Neural progenitor cell (in vitro differentiated cells): Measurements from ENCODE around the gene SLC23A2. TPM values are rescaled to one million over a fixed set of nuclear protein-coding genes. Genes with fewer than 3 reads are reported as not detected.
"Not testable (repeated sequence)": the region's sequence is repeated elsewhere in the genome, so short reads cannot be mapped to it uniquely, and the experiment has no call there.

ENCODE experiments used
- DNase-seq: peaks from one replicate; pipeline ENCODE4 v3.0.0-alpha.2; 2016; ENCODE audit warnings: low spot score
- H2AFZ ChIP-seq: fragments of 200-600 bp; sonication (generic); replicated peaks from 2 replicates; pipeline ENCODE4 v1.6.1; 2016; ENCODE audit warnings: antibody characterized with exemption
- H3F3A ChIP-seq: fragments of 200-600 bp; sonication (generic); 2 replicates; pipeline ENCODE4 v1.6.1; 2016; ENCODE audit warnings: antibody characterized with exemption, low read depth
- H3K27ac ChIP-seq: fragments of 200-600 bp; sonication (generic); 2 replicates; pipeline ENCODE4 v1.5.1; 2016; ENCODE audit warnings: mild to moderate bottlenecking
- H3K27me3 ChIP-seq: fragments of 200-600 bp; sonication (generic); 2 replicates; pipeline ENCODE4 v1.6.1; 2016; ENCODE audit warnings: mild to moderate bottlenecking, moderate library complexity
- H3K36me3 ChIP-seq: fragments of 200-600 bp; sonication (generic); 2 replicates; pipeline ENCODE4 v1.5.1; 2016
- H3K4me1 ChIP-seq: fragments of 200-600 bp; sonication (generic); 2 replicates; pipeline ENCODE4 v1.6.1; 2016; ENCODE audit warnings: mixed run types
- H3K4me2 ChIP-seq: fragments of 200-600 bp; sonication (generic); 2 replicates; pipeline ENCODE4 v1.6.1; 2016
- H3K4me3 ChIP-seq: fragments of 200-600 bp; sonication (generic); 2 replicates; pipeline ENCODE4 v1.5.1; 2016
- H3K79me2 ChIP-seq: fragments of 200-600 bp; sonication (generic); 2 replicates; pipeline ENCODE4 v1.6.1; 2016; ENCODE audit warnings: low read depth
- H3K9ac ChIP-seq: fragments of 200-600 bp; sonication (generic); 2 replicates; pipeline ENCODE4 v1.6.1; 2016
- H3K9me3 ChIP-seq: fragments of 200-600 bp; sonication (generic); 2 replicates; pipeline ENCODE4 v1.5.1; 2016; ENCODE audit warnings: low read depth
- H4K20me1 ChIP-seq: fragments of 200-600 bp; sonication (generic); 2 replicates; pipeline ENCODE4 v1.6.1; 2016; ENCODE audit warnings: low read depth
- H3K27ac Mint-ChIP-seq: 3 replicates; pipeline ENCODE4 v1.8.0; 2021; ENCODE audit warnings: mixed read lengths
- H3K27me3 Mint-ChIP-seq: 2 replicates; pipeline ENCODE4 v1.8.0; 2022; ENCODE audit warnings: low read depth, mild to moderate bottlenecking, inconsistent platforms, moderate library complexity, mixed read lengths; ENCODE audit not compliant: insufficient read depth
- H3K36me3 Mint-ChIP-seq: 3 replicates; pipeline ENCODE4 v1.8.0; 2021; ENCODE audit warnings: mixed read lengths
- H3K4me1 Mint-ChIP-seq: 3 replicates; pipeline ENCODE4 v1.8.0; 2021; ENCODE audit warnings: mixed read lengths
- H3K4me3 Mint-ChIP-seq: 3 replicates; pipeline ENCODE4 v1.8.0; 2021; ENCODE audit warnings: mild to moderate bottlenecking, moderate library complexity, mixed read lengths
- H3K9me3 Mint-ChIP-seq: 3 replicates; pipeline ENCODE4 v1.8.0; 2020; ENCODE audit warnings: mixed read lengths
- CTCF ChIP-seq: fragments of 200-600 bp; sonication (generic); IDR thresholded peaks from 2 replicates; pipeline ENCODE4 v1.5.1; 2017; ENCODE audit warnings: antibody characterized with exemption, mild to moderate bottlenecking
- EZH2 ChIP-seq: fragments of 200-600 bp; sonication (generic); IDR thresholded peaks from 2 replicates; pipeline ENCODE4 v1.6.1; 2017; ENCODE audit warnings: antibody characterized with exemption, mild to moderate bottlenecking, moderate library complexity
- EZH2phosphoT487 ChIP-seq: fragments of 200-600 bp; sonication (generic); IDR thresholded peaks from 2 replicates; pipeline ENCODE4 v1.6.1; 2017; ENCODE audit warnings: antibody characterized with exemption
- total RNA-seq: library from RNA; depleted of rRNA; stranded (reverse); fragments of >200 nt; gene quantifications from 2 replicates; pipeline ENCODE4 v1.2.3, GENCODE V29; 2015; ENCODE audit warnings: low replicate concordance

The SLC23A2 gene
- total RNA-seq, 1 donor from 2014 or later, result 13.0 TPM

- TF ChIP-seq CTCF (no peak), EZH2phosphoT487 (no peak), EZH2 (no peak)
- Mint-ChIP-seq H3K4me3 (no peak overlapping the region), H3K9me3 (no peaks in the 10 kb centered on the region), H3K36me3 (peaks cover 10% of the 10 kb centered on the region), H3K27ac (no peak overlapping the region), H3K27me3 (no peaks in the 10 kb centered on the region), H3K4me1 (no peaks in the 10 kb centered on the region)
- no peaks in the 10 kb centered on the region for H3K79me2 ChIP-seq
- no peak overlapping the region for H3K4me3 ChIP-seq
- no peaks in the 10 kb centered on the region for H3K9me3 ChIP-seq
- no peaks in the 10 kb centered on the region for H3K4me1 ChIP-seq
- H3K36me3 ChIP-seq, result no peaks in the 10 kb centered on the region
- no peak overlapping the region for H3K27ac ChIP-seq
- H2AFZ ChIP-seq, result no peak overlapping the region
- no peaks in the 10 kb centered on the region for H3K27me3 ChIP-seq
- no peaks in the 10 kb centered on the region for H4K20me1 ChIP-seq
- no peak overlapping the region for H3K4me2 ChIP-seq
- no peaks in the 10 kb centered on the region for H3F3A ChIP-seq
- H3K9ac ChIP-seq, result no peak overlapping the region
- DNase-seq, result no peak
Measured at GRCh38 chr20:4850960-4851359, 150.3 kb downstream of the SLC23A2 start.

GRCh38 chr20:4848829-4849228, 152.5 kb downstream of the SLC23A2 start:
- not testable (repeated sequence) for H3K4me1 ChIP-seq, H3K9ac ChIP-seq, H3K27me3 ChIP-seq, H4K20me1 ChIP-seq, H3K4me3 Mint-ChIP-seq, H3K36me3 Mint-ChIP-seq, H3F3A ChIP-seq, H3K27ac ChIP-seq, H3K4me3 ChIP-seq, H3K4me2 ChIP-seq, H3K4me1 Mint-ChIP-seq, H3K9me3 Mint-ChIP-seq, H3K36me3 ChIP-seq, H3K27ac Mint-ChIP-seq, H2AFZ ChIP-seq, H3K79me2 ChIP-seq, H3K27me3 Mint-ChIP-seq, H3K9me3 ChIP-seq, DNase-seq

GRCh38 chr20:4848041-4848440, 153.3 kb downstream of the SLC23A2 start:
- Histone ChIP-seq H3K9ac (no peak overlapping the region), H2AFZ (no peak overlapping the region), H3K27ac (no peak overlapping the region), H3K4me3 (no peak overlapping the region), H3K4me2 (no peak overlapping the region), H3K9me3 (no peaks in the 10 kb centered on the region), H3K36me3 (no peaks in the 10 kb centered on the region), H4K20me1 (no peaks in the 10 kb centered on the region), H3F3A (no peaks in the 10 kb centered on the region), H3K27me3 (no peaks in the 10 kb centered on the region), H3K4me1 (no peaks in the 10 kb centered on the region), H3K79me2 (no peaks in the 10 kb centered on the region)
- H3K4me1 Mint-ChIP-seq, result no peaks in the 10 kb centered on the region
- H3K27ac Mint-ChIP-seq, result no peak overlapping the region
- TF ChIP-seq EZH2phosphoT487, result no peak
- no peak for TF ChIP-seq EZH2
- TF ChIP-seq CTCF, result no peak
- H3K27me3 Mint-ChIP-seq, result peaks cover 3% of the 10 kb centered on the region
- DNase-seq, result no peak
- H3K9me3 Mint-ChIP-seq, result no peaks in the 10 kb centered on the region
- H3K4me3 Mint-ChIP-seq, result no peak overlapping the region
- H3K36me3 Mint-ChIP-seq, result no peaks in the 10 kb centered on the region

GRCh38 chr20:4846821-4847220, 154.5 kb downstream of the SLC23A2 start:
- no peak for DNase-seq
- H3K27me3 Mint-ChIP-seq, result peaks cover 3% of the 10 kb centered on the region
- no peak overlapping the region for H3K27ac Mint-ChIP-seq
- no peaks in the 10 kb centered on the region for H3K4me1 Mint-ChIP-seq
- Histone ChIP-seq H3K27me3 (no peaks in the 10 kb centered on the region), H3K9me3 (no peaks in the 10 kb centered on the region), H3K4me1 (no peaks in the 10 kb centered on the region), H3K4me3 (no peak overlapping the region), H3F3A (no peaks in the 10 kb centered on the region), H4K20me1 (no peaks in the 10 kb centered on the region), H3K36me3 (no peaks in the 10 kb centered on the region), H3K79me2 (no peaks in the 10 kb centered on the region), H2AFZ (no peak overlapping the region), H3K4me2 (no peak overlapping the region), H3K9ac (no peak overlapping the region), H3K27ac (no peak overlapping the region)
- H3K9me3 Mint-ChIP-seq, result no peaks in the 10 kb centered on the region
- no peaks in the 10 kb centered on the region for H3K36me3 Mint-ChIP-seq
- no peak overlapping the region for H3K4me3 Mint-ChIP-seq
- TF ChIP-seq EZH2 (no peak), CTCF (no peak), EZH2phosphoT487 (no peak)
